Measurements from ENCODE around the gene NSDHL.

- TF ChIP-seq POLR2A (IDR thresholded peaks at IDR 0.05; ENCODE audit: low read length) (no peak), GATA1 (IDR thresholded peaks at IDR 0.05; ENCODE audit: low read depth, low read length) (no peak)
Observed at GRCh38 chrX:152884171-152884570, 53.3 kb downstream of the NSDHL start.
